IMR-90 (cell line): ENCODE results near the gene LLGL1. TPM values are rescaled to one million over a fixed set of nuclear protein-coding genes. Genes with fewer than 3 reads are reported as not detected.

ENCODE experiments used
- ATAC-seq: fragments of 200-7000 bp; cut with Tn5 transposase; 2 replicates; pipeline ENCODE4 v1.9.1; 2020; ENCODE audit warnings: low read depth, mild to moderate bottlenecking, moderate library complexity
- BruUV-seq: library from RNA; stranded (reverse); fragments of 400-500 nt; replicated peaks from 2 replicates; lab custom pipeline; 2021; lab: Mats Ljungman, UMichigan
- CTCF ChIA-PET: fragments of 300-600 bp; formaldehyde crosslinking; extraction: SDS; loops from one replicate; lab custom pipeline; 2021; ENCODE audit warnings: antibody characterized with exemption; lab: Yijun Ruan, JAX
- POLR2A ChIA-PET: fragments of 300-600 bp; sonication (Branson Sonifier 250); formaldehyde crosslinking; loops from one replicate; lab custom pipeline; 2022; ENCODE audit warnings: antibody characterized with exemption; ENCODE audit not compliant: unreplicated experiment; lab: Charles Lee
- DNase-seq: peaks from one replicate; pipeline ENCODE4 v3.0.0; 2013
- H2AFZ ChIP-seq: replicated peaks from 2 replicates; pipeline ENCODE3; 2013; ENCODE audit warnings: low read length, mild to moderate bottlenecking; ENCODE audit not compliant: poor library complexity
- H2AK5ac ChIP-seq: 2 replicates; pipeline ENCODE4 v1.6.1; 2013; ENCODE audit warnings: low read depth, low read length, inconsistent platforms
- H2AK9ac ChIP-seq: replicated peaks from 2 replicates; pipeline ENCODE3; 2013; ENCODE audit warnings: mild to moderate bottlenecking, low read depth, low read length, moderate library complexity; ENCODE audit not compliant: poor library complexity
- H2BK120ac ChIP-seq: 2 replicates; pipeline ENCODE4 v1.6.1; 2013; ENCODE audit warnings: low read depth, low read length, inconsistent platforms
- H2BK15ac ChIP-seq: 3 replicates; pipeline ENCODE4 v1.6.1; 2013; ENCODE audit warnings: low read depth, low read length, inconsistent platforms
- H2BK20ac ChIP-seq: 2 replicates; pipeline ENCODE4 v1.6.1; 2013; ENCODE audit warnings: low read depth, mild to moderate bottlenecking, inconsistent platforms, low read length, moderate library complexity
- H2BK5ac ChIP-seq: 2 replicates; pipeline ENCODE4 v1.6.1; 2013; ENCODE audit warnings: mild to moderate bottlenecking, low read depth, low read length, inconsistent platforms; ENCODE audit not compliant: poor library complexity, severe bottlenecking
- H3K14ac ChIP-seq: replicated peaks from 2 replicates; pipeline ENCODE4 v1.6.1; 2013; ENCODE audit warnings: low read depth, low read length, inconsistent platforms
- H3K18ac ChIP-seq: 2 replicates; pipeline ENCODE4 v1.6.1; 2013; ENCODE audit warnings: low read depth, low read length, control low read depth
- H3K23ac ChIP-seq: 2 replicates; pipeline ENCODE4 v1.6.1; 2013; ENCODE audit warnings: low read depth, low read length, inconsistent platforms
- H3K27ac ChIP-seq: 2 replicates; pipeline ENCODE4 v1.5.1; 2013; ENCODE audit warnings: mild to moderate bottlenecking, control low read depth, low read length; ENCODE audit not compliant: insufficient read depth
- H3K27me3 ChIP-seq: 2 replicates; pipeline ENCODE4 v1.6.1; 2013; ENCODE audit warnings: low read length; ENCODE audit not compliant: control insufficient read depth, insufficient read depth
- H3K36me3 ChIP-seq: 2 replicates; pipeline ENCODE4 v1.6.1; 2013; ENCODE audit warnings: low read length, mixed read lengths; ENCODE audit not compliant: control insufficient read depth, insufficient read depth
- H3K4ac ChIP-seq: 2 replicates; pipeline ENCODE4 v1.6.1; 2013; ENCODE audit warnings: low read depth, low read length, inconsistent platforms
- H3K4me1 ChIP-seq: 2 replicates; pipeline ENCODE4 v1.6.1; 2013; ENCODE audit warnings: low read length, mixed read lengths; ENCODE audit not compliant: control insufficient read depth, insufficient read depth
- H3K4me2 ChIP-seq: 2 replicates; pipeline ENCODE4 v1.6.1; 2013; ENCODE audit warnings: low read depth, mild to moderate bottlenecking, control low read depth, low read length, moderate library complexity
- H3K4me3 ChIP-seq: 2 replicates; pipeline ENCODE4 v1.5.1; 2013; ENCODE audit warnings: low read depth, mild to moderate bottlenecking, control low read depth, low read length, moderate library complexity; ENCODE audit not compliant: insufficient read depth
- H3K56ac ChIP-seq: 2 replicates; pipeline ENCODE4 v1.6.1; 2013; ENCODE audit warnings: low read length, inconsistent platforms; ENCODE audit not compliant: insufficient read depth; ENCODE audit errors: extremely low read depth
- H3K79me1 ChIP-seq, 2 experiments: 2 replicates each; pipeline ENCODE4 v1.6.1; 2013; ENCODE audit warnings: low read length in 2 of 2, inconsistent platforms in 1 of 2, low read depth in 1 of 2
- H3K9ac ChIP-seq: 2 replicates; pipeline ENCODE4 v1.6.1; 2013; ENCODE audit warnings: low read depth, low read length, control low read depth
- H3K9me1 ChIP-seq: 2 replicates; pipeline ENCODE4 v1.6.1; 2013; ENCODE audit warnings: low read length, inconsistent platforms; ENCODE audit not compliant: insufficient read depth
- H3K9me3 ChIP-seq: 2 replicates; pipeline ENCODE4 v1.6.1; 2013; ENCODE audit warnings: low read length; ENCODE audit not compliant: control insufficient read depth, insufficient read depth
- H4K20me1 ChIP-seq: 2 replicates; pipeline ENCODE4 v1.6.1; 2013; ENCODE audit warnings: low read length, inconsistent platforms; ENCODE audit not compliant: insufficient read depth
- H4K5ac ChIP-seq: 2 replicates; pipeline ENCODE4 v1.6.1; 2013; ENCODE audit warnings: mild to moderate bottlenecking, low read depth, low read length, control low read depth
- H4K8ac ChIP-seq, 2 experiments: 2 replicates each; pipeline ENCODE4 v1.6.1; 2013; ENCODE audit warnings: low read depth in 2 of 2, low read length in 2 of 2, control low read depth in 1 of 2, inconsistent platforms in 1 of 2
- H4K91ac ChIP-seq: 2 replicates; pipeline ENCODE4 v1.6.1; 2013; ENCODE audit warnings: low read depth, low read length, inconsistent platforms; ENCODE audit not compliant: insufficient read depth
- BHLHE40 ChIP-seq: fragments of 150-350 bp; IDR thresholded peaks from 2 replicates; pipeline ENCODE4 v1.6.1; 2016; ENCODE audit warnings: mild to moderate bottlenecking, low read depth, low read length
- CHD1 ChIP-seq: IDR thresholded peaks from 2 replicates; pipeline ENCODE4 v1.6.1; 2012; ENCODE audit warnings: low read depth, low read length, improper control_type of control experiment
- NFE2L2 ChIP-seq: fragments of 150-350 bp; IDR thresholded peaks from 2 replicates; pipeline ENCODE4 v1.6.1; 2016; ENCODE audit warnings: low read depth, mild to moderate bottlenecking, low read length
- POLR2A ChIP-seq: IDR thresholded peaks from 2 replicates; pipeline ENCODE4 v1.6.1; 2012; ENCODE audit warnings: mild to moderate bottlenecking, low read depth, low read length
- RAD21 ChIP-seq: IDR thresholded peaks from 2 replicates; pipeline ENCODE4 v1.6.1; 2012; ENCODE audit warnings: low read length, improper control_type of control experiment
- SMC3 ChIP-seq: fragments of 150-350 bp; IDR thresholded peaks from 2 replicates; pipeline ENCODE4 v1.6.1; 2016; ENCODE audit warnings: low read depth, mild to moderate bottlenecking, antibody characterized with exemption, low read length, moderate library complexity
- WGBS, 2 experiments: methylation state at CpG; one replicate each; pipeline versions ENCODE4 v1.1.5 to v1.1.7; 2013; ENCODE audit warnings: missing lambda C conversion rate in 2 of 2; ENCODE audit not compliant: insufficient read length in 1 of 2; ENCODE audit errors: extremely low coverage in 2 of 2; 5-methylcytosine and 5-hydroxymethylcytosine counted together
- dilution Hi-C: fragments of 300-500 bp; cut with HindIII; formaldehyde crosslinking; loops from one replicate; pipeline ENCODE4 v1.14.3; 2018; ENCODE audit warnings: low sequenced_read_pairs; ENCODE audit not compliant: unreplicated experiment
- in situ Hi-C: fragments of 300-500 bp; cut with MboI; formaldehyde crosslinking; loops from 3 replicates; pipeline ENCODE4 v1.14.3; 2019; ENCODE audit warnings: low sequenced_read_pairs, inconsistent platforms, mixed read lengths
- intact Hi-C: fragments of 100-400 bp; cut with micrococcal nuclease; formaldehyde crosslinking; loops from 2 replicates; pipeline ENCODE4 v1.10.0; 2022
- polyA plus RNA-seq, 3 experiments: library from polyadenylated mRNA; depleted of rRNA; stranded (reverse); fragments of >200 nt; gene quantifications; 2 replicates each; pipeline ENCODE4 v1.2.3, GENCODE V29; 2012; ENCODE audit warnings: low replicate concordance in 1 of 3
- total RNA-seq: library from RNA; depleted of rRNA; stranded (reverse); fragments of >200 nt; gene quantifications from 2 replicates; pipeline ENCODE4 v1.2.3, GENCODE V29; 2012

Gene LLGL1
- total and polyA plus RNA-seq, 2 of the 4 experiments (the other 2 are of a cell fraction), result 40.1 to 52.9 TPM

DNA sequence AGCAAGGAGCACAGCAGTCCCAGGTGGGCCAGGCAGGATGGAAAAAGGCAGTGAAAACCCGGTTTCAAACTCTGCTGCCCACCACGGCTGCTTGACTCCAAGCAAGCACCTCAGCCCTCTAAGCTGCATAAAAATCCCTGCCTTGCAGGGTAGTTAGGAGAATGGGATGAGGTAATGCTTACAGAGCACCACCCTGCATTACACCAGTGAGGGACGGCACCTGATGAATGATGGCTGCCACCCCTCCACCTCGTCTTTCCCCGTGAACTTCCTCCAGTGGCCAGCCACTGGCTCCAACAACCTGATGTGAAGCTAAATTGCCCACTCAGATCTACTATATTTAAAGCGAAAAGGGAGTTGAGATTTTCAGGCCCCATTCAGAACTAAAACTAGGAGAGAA lies 56.4 kb downstream of the LLGL1 start:
- CTCF ChIA-PET, result no interaction called here

More for the DNA sequence above, 56.4 kb downstream of the LLGL1 start:
- no peak overlapping the region for H3K4me3 ChIP-seq
- WGBS, 2 experiments, result no CpG with 5 or more reads among the region's 6 CpGs
- no peaks in the 10 kb centered on the region for H3K27me3 ChIP-seq
- no peak overlapping the region for H2BK20ac ChIP-seq
- no peak overlapping the region for H2BK120ac ChIP-seq
- peaks cover 6% of the 10 kb centered on the region; the same call in 1 of the 2 replicates for H3K4me1 ChIP-seq
- no peak overlapping the region for H3K56ac ChIP-seq
- no peak overlapping the region for H3K23ac ChIP-seq
- POLR2A ChIA-PET, result no interaction called here
- dilution Hi-C loops (no loop called here), intact Hi-C loops (no loop called here), in situ Hi-C loops (no loop called here)
- H3K79me1 ChIP-seq, result peaks cover 7 to 19% of the 10 kb centered on the region in 2 experiments
- no peak overlapping the region for H3K27ac ChIP-seq
- ATAC-seq, result no peak
- H3K14ac ChIP-seq, result no peak overlapping the region
- TF ChIP-seq BHLHE40, result no peak
- no peak for TF ChIP-seq SMC3
- no peak for TF ChIP-seq POLR2A
- no peak for TF ChIP-seq NFE2L2
- no peak for TF ChIP-seq CHD1
- TF ChIP-seq RAD21, result no peak
- no peak overlapping the region for H2AFZ ChIP-seq
- H3K4me2 ChIP-seq, result no peak overlapping the region
- no peak overlapping the region for H2AK9ac ChIP-seq
- no peak overlapping the region for H4K91ac ChIP-seq
- H4K20me1 ChIP-seq, result no peaks in the 10 kb centered on the region; the same call in 1 of the 2 replicates
- peaks cover 57% of the 10 kb centered on the region for H3K36me3 ChIP-seq
- H3K4ac ChIP-seq, result no peak overlapping the region
- H2BK15ac ChIP-seq, result no peak overlapping the region
- no peaks in the 10 kb centered on the region for H3K9me3 ChIP-seq
- peaks cover 9% of the 10 kb centered on the region; the same call in 1 of the 2 replicates for H3K9me1 ChIP-seq
- BruUV-seq, result no TSS peak
- no peak overlapping the region for H4K8ac ChIP-seq
- H2BK5ac ChIP-seq, result no peak overlapping the region
- no peak overlapping the region for H4K5ac ChIP-seq
- no peak overlapping the region for H2AK5ac ChIP-seq
- H3K18ac ChIP-seq, result no peak overlapping the region
- DNase-seq, result no peak
- no peak overlapping the region for H3K9ac ChIP-seq
